IMR-90 (cell line): ENCODE data around the gene MCAM. TPM values are rescaled to one million over a fixed set of nuclear protein-coding genes. Genes with fewer than 3 reads are reported as not detected.

ENCODE experiments used
- ATAC-seq: fragments of 200-7000 bp; cut with Tn5 transposase; 2 replicates; pipeline ENCODE4 v1.9.1; 2020; ENCODE audit warnings: low read depth, mild to moderate bottlenecking, moderate library complexity
- BruUV-seq: library from RNA; stranded (reverse); fragments of 400-500 nt; replicated peaks from 2 replicates; lab custom pipeline; 2021; lab: Mats Ljungman, UMichigan
- CTCF ChIA-PET: fragments of 300-600 bp; formaldehyde crosslinking; extraction: SDS; loops from one replicate; lab custom pipeline; 2021; ENCODE audit warnings: antibody characterized with exemption; lab: Yijun Ruan, JAX
- POLR2A ChIA-PET: fragments of 300-600 bp; sonication (Branson Sonifier 250); formaldehyde crosslinking; loops from one replicate; lab custom pipeline; 2022; ENCODE audit warnings: antibody characterized with exemption; ENCODE audit not compliant: unreplicated experiment; lab: Charles Lee
- DNase-seq: peaks from one replicate; pipeline ENCODE4 v3.0.0; 2013
- H2AFZ ChIP-seq: replicated peaks from 2 replicates; pipeline ENCODE3; 2013; ENCODE audit warnings: low read length, mild to moderate bottlenecking; ENCODE audit not compliant: poor library complexity
- H2AK5ac ChIP-seq: 2 replicates; pipeline ENCODE4 v1.6.1; 2013; ENCODE audit warnings: low read depth, low read length, inconsistent platforms
- H2AK9ac ChIP-seq: replicated peaks from 2 replicates; pipeline ENCODE3; 2013; ENCODE audit warnings: mild to moderate bottlenecking, low read depth, low read length, moderate library complexity; ENCODE audit not compliant: poor library complexity
- H2BK120ac ChIP-seq: 2 replicates; pipeline ENCODE4 v1.6.1; 2013; ENCODE audit warnings: low read depth, low read length, inconsistent platforms
- H2BK15ac ChIP-seq: 3 replicates; pipeline ENCODE4 v1.6.1; 2013; ENCODE audit warnings: low read depth, low read length, inconsistent platforms
- H2BK20ac ChIP-seq: 2 replicates; pipeline ENCODE4 v1.6.1; 2013; ENCODE audit warnings: low read depth, mild to moderate bottlenecking, inconsistent platforms, low read length, moderate library complexity
- H2BK5ac ChIP-seq: 2 replicates; pipeline ENCODE4 v1.6.1; 2013; ENCODE audit warnings: mild to moderate bottlenecking, low read depth, low read length, inconsistent platforms; ENCODE audit not compliant: poor library complexity, severe bottlenecking
- H3K14ac ChIP-seq: replicated peaks from 2 replicates; pipeline ENCODE4 v1.6.1; 2013; ENCODE audit warnings: low read depth, low read length, inconsistent platforms
- H3K18ac ChIP-seq: 2 replicates; pipeline ENCODE4 v1.6.1; 2013; ENCODE audit warnings: low read depth, low read length, control low read depth
- H3K23ac ChIP-seq: 2 replicates; pipeline ENCODE4 v1.6.1; 2013; ENCODE audit warnings: low read depth, low read length, inconsistent platforms
- H3K27ac ChIP-seq: 2 replicates; pipeline ENCODE4 v1.5.1; 2013; ENCODE audit warnings: mild to moderate bottlenecking, control low read depth, low read length; ENCODE audit not compliant: insufficient read depth
- H3K27me3 ChIP-seq: 2 replicates; pipeline ENCODE4 v1.6.1; 2013; ENCODE audit warnings: low read length; ENCODE audit not compliant: control insufficient read depth, insufficient read depth
- H3K36me3 ChIP-seq: 2 replicates; pipeline ENCODE4 v1.6.1; 2013; ENCODE audit warnings: low read length, mixed read lengths; ENCODE audit not compliant: control insufficient read depth, insufficient read depth
- H3K4ac ChIP-seq: 2 replicates; pipeline ENCODE4 v1.6.1; 2013; ENCODE audit warnings: low read depth, low read length, inconsistent platforms
- H3K4me1 ChIP-seq: 2 replicates; pipeline ENCODE4 v1.6.1; 2013; ENCODE audit warnings: low read length, mixed read lengths; ENCODE audit not compliant: control insufficient read depth, insufficient read depth
- H3K4me2 ChIP-seq: 2 replicates; pipeline ENCODE4 v1.6.1; 2013; ENCODE audit warnings: low read depth, mild to moderate bottlenecking, control low read depth, low read length, moderate library complexity
- H3K4me3 ChIP-seq: 2 replicates; pipeline ENCODE4 v1.5.1; 2013; ENCODE audit warnings: low read depth, mild to moderate bottlenecking, control low read depth, low read length, moderate library complexity; ENCODE audit not compliant: insufficient read depth
- H3K56ac ChIP-seq: 2 replicates; pipeline ENCODE4 v1.6.1; 2013; ENCODE audit warnings: low read length, inconsistent platforms; ENCODE audit not compliant: insufficient read depth; ENCODE audit errors: extremely low read depth
- H3K79me1 ChIP-seq, 2 experiments: 2 replicates each; pipeline ENCODE4 v1.6.1; 2013; ENCODE audit warnings: low read length in 2 of 2, inconsistent platforms in 1 of 2, low read depth in 1 of 2
- H3K9ac ChIP-seq: 2 replicates; pipeline ENCODE4 v1.6.1; 2013; ENCODE audit warnings: low read depth, low read length, control low read depth
- H3K9me1 ChIP-seq: 2 replicates; pipeline ENCODE4 v1.6.1; 2013; ENCODE audit warnings: low read length, inconsistent platforms; ENCODE audit not compliant: insufficient read depth
- H3K9me3 ChIP-seq: 2 replicates; pipeline ENCODE4 v1.6.1; 2013; ENCODE audit warnings: low read length; ENCODE audit not compliant: control insufficient read depth, insufficient read depth
- H4K20me1 ChIP-seq: 2 replicates; pipeline ENCODE4 v1.6.1; 2013; ENCODE audit warnings: low read length, inconsistent platforms; ENCODE audit not compliant: insufficient read depth
- H4K5ac ChIP-seq: 2 replicates; pipeline ENCODE4 v1.6.1; 2013; ENCODE audit warnings: mild to moderate bottlenecking, low read depth, low read length, control low read depth
- H4K8ac ChIP-seq, 2 experiments: 2 replicates each; pipeline ENCODE4 v1.6.1; 2013; ENCODE audit warnings: low read depth in 2 of 2, low read length in 2 of 2, control low read depth in 1 of 2, inconsistent platforms in 1 of 2
- H4K91ac ChIP-seq: 2 replicates; pipeline ENCODE4 v1.6.1; 2013; ENCODE audit warnings: low read depth, low read length, inconsistent platforms; ENCODE audit not compliant: insufficient read depth
- CTCF ChIP-seq: conservative IDR thresholded peaks from 2 replicates; pipeline ENCODE4 v1.5.1; 2012; ENCODE audit warnings: mild to moderate bottlenecking, low read depth, low read length, improper control_type of control experiment
- MAFK ChIP-seq: IDR thresholded peaks from 2 replicates; pipeline ENCODE4 v1.6.1; 2012; ENCODE audit warnings: low read depth, low read length, improper control_type of control experiment
- MAZ ChIP-seq: IDR thresholded peaks from 2 replicates; pipeline ENCODE4 v1.6.1; 2012; ENCODE audit warnings: low read depth, mild to moderate bottlenecking, low read length, improper control_type of control experiment, moderate library complexity, borderline replicate concordance
- RAD21 ChIP-seq: IDR thresholded peaks from 2 replicates; pipeline ENCODE4 v1.6.1; 2012; ENCODE audit warnings: low read length, improper control_type of control experiment
- RCOR1 ChIP-seq: IDR thresholded peaks from 2 replicates; pipeline ENCODE4 v1.6.1; 2012; ENCODE audit warnings: mild to moderate bottlenecking, low read length, improper control_type of control experiment; ENCODE audit not compliant: insufficient replicate concordance
- RFX5 ChIP-seq: IDR thresholded peaks from 2 replicates; pipeline ENCODE4 v1.8.0; 2012; ENCODE audit warnings: low read depth, mild to moderate bottlenecking, low read length, moderate library complexity
- SMC3 ChIP-seq: fragments of 150-350 bp; IDR thresholded peaks from 2 replicates; pipeline ENCODE4 v1.6.1; 2016; ENCODE audit warnings: low read depth, mild to moderate bottlenecking, antibody characterized with exemption, low read length, moderate library complexity
- WGBS, 2 experiments: methylation state at CpG; one replicate each; pipeline versions ENCODE4 v1.1.5 to v1.1.7; 2013; ENCODE audit warnings: missing lambda C conversion rate in 2 of 2; ENCODE audit not compliant: insufficient read length in 1 of 2; ENCODE audit errors: extremely low coverage in 2 of 2; 5-methylcytosine and 5-hydroxymethylcytosine counted together
- dilution Hi-C: fragments of 300-500 bp; cut with HindIII; formaldehyde crosslinking; loops from one replicate; pipeline ENCODE4 v1.14.3; 2018; ENCODE audit warnings: low sequenced_read_pairs; ENCODE audit not compliant: unreplicated experiment
- in situ Hi-C: fragments of 300-500 bp; cut with MboI; formaldehyde crosslinking; loops from 3 replicates; pipeline ENCODE4 v1.14.3; 2019; ENCODE audit warnings: low sequenced_read_pairs, inconsistent platforms, mixed read lengths
- intact Hi-C: fragments of 100-400 bp; cut with micrococcal nuclease; formaldehyde crosslinking; loops from 2 replicates; pipeline ENCODE4 v1.10.0; 2022
- polyA plus RNA-seq, 3 experiments: library from polyadenylated mRNA; depleted of rRNA; stranded (reverse); fragments of >200 nt; gene quantifications; 2 replicates each; pipeline ENCODE4 v1.2.3, GENCODE V29; 2012; ENCODE audit warnings: low replicate concordance in 1 of 3
- total RNA-seq: library from RNA; depleted of rRNA; stranded (reverse); fragments of >200 nt; gene quantifications from 2 replicates; pipeline ENCODE4 v1.2.3, GENCODE V29; 2012

Gene MCAM
- total and polyA plus RNA-seq, 2 of the 4 experiments (the other 2 are of a cell fraction) = 95.1 to 131 TPM

- TF ChIP-seq RCOR1 (no peak), SMC3 (no peak)
Observed at GRCh38 chr11:119338965-119339588, 22.1 kb upstream of the MCAM start (continued).

GRCh38 chr11:119338318-119338890 is 21.5 kb upstream of the MCAM start:
- peaks cover 10% of the 10 kb centered on the region for H3K9me1 ChIP-seq
- H3K79me1 ChIP-seq = peaks cover 17 to 42% of the 10 kb centered on the region in 2 experiments; a peak in 3 of 4 replicates
- peak overlapping the region; percentile 54 for H3K9ac ChIP-seq
- H2AK5ac ChIP-seq = peak overlapping the region; percentile 62; the same call in 1 of the 2 replicates
- H3K4me3 ChIP-seq = peak overlapping the region; percentile 2; the same call in 1 of the 2 replicates
- peak overlapping the region; percentile 81 for H2BK120ac ChIP-seq
- WGBS, 2 experiments = 0% methylated on average over 3 of the region's 17 CpGs; no CpG with 5 or more reads in 1 of the 2 experiments
- ATAC-seq (peak; percentile 57), DNase-seq (no peak)
- peaks cover 5% of the 10 kb centered on the region; the same call in 1 of the 2 replicates for H4K20me1 ChIP-seq
- peak overlapping the region; percentile 74 for H3K14ac ChIP-seq
- H3K4me1 ChIP-seq = peaks cover 26% of the 10 kb centered on the region
- H3K18ac ChIP-seq = no peak overlapping the region
- TF ChIP-seq RAD21 = peak; percentile 82
- peak; percentile 87; the same call in 1 of the 2 replicates for TF ChIP-seq MAZ
- TF ChIP-seq CTCF = peak; percentile 95
- TF ChIP-seq RFX5 = no peak
- TF ChIP-seq SMC3 = peak; percentile 62
- no peak for TF ChIP-seq MAFK
- peak overlapping the region in 1 of 2 experiments; percentile 95; a peak in 2 of 4 replicates for H4K8ac ChIP-seq
- dilution Hi-C loops (no loop called here), in situ Hi-C loops (no loop called here), intact Hi-C loops (loop anchor here (1.0 to 5.0 kb wide), 8 partner anchors 18 to 243 kb away; partner anchors contain the start of genes ABCG4 and CBL)
- H3K4me2 ChIP-seq = peak overlapping the region; percentile 56
- ChIA-PET POLR2A (interaction anchor here (0.6 to 1.9 kb wide), 8 partner anchors 14 to 875 kb away, joined by 3 to 8 read pairs (median 5); partner anchors contain the start of genes CBL, DPAGT1 and MCAM), CTCF (interaction anchor here (0.7 to 2.0 kb wide), 22 partner anchors 13 to 271 kb away, joined by 3 to 20 read pairs (median 4); partner anchors contain the start of genes DPAGT1, MCAM and VPS11)
- H3K36me3 ChIP-seq = peaks cover 2% of the 10 kb centered on the region; the same call in 1 of the 2 replicates
- BruUV-seq = no TSS peak
- peak overlapping the region; percentile 92 for H2AFZ ChIP-seq
- H3K27ac ChIP-seq = peak overlapping the region; percentile 96
- peak overlapping the region; percentile 62 for H3K56ac ChIP-seq
- peak overlapping the region; percentile 95 for H4K91ac ChIP-seq
- peak overlapping the region; percentile 93 for H3K23ac ChIP-seq
- peak overlapping the region; percentile 36; the same call in 1 of the 2 replicates for H2BK20ac ChIP-seq
- no peaks in the 10 kb centered on the region for H3K27me3 ChIP-seq
- H2BK5ac ChIP-seq = peak overlapping the region; percentile 93
- peak overlapping the region; percentile 84 for H3K4ac ChIP-seq
- H2BK15ac ChIP-seq = peak overlapping the region; percentile 47; the same call in 2 of the 3 replicates
- peak overlapping the region; percentile 84 for H2AK9ac ChIP-seq
- H4K5ac ChIP-seq = no peak overlapping the region
- H3K9me3 ChIP-seq = no peaks in the 10 kb centered on the region
